ENCODE data around the gene PTP4A1. TPM values are rescaled to one million over a fixed set of nuclear protein-coding genes. Genes with fewer than 3 reads are reported as not detected.

The PTP4A1 gene
- total and polyA plus RNA-seq, 2 of the 13 experiments (the other 11 are each of a cell fraction or from before 2014, with no cell fraction given), result 141 to 376 TPM

- TF ChIP-seq REST (IDR thresholded peaks at IDR 0.05; ENCODE audit: borderline replicate concordance in 1 of 2, low read depth in 1 of 2, low read length in 2 of 2) (no peak; a peak in 1 of 4 replicates), ZNF674 (CRISPR knock-in tag; IDR thresholded peaks at IDR 0.05; ENCODE audit: low read depth) (no peak), ATF5 (CRISPR knock-in tag; IDR thresholded peaks at IDR 0.05; ENCODE audit: low read depth) (no peak), FOXA3 (CRISPR knock-in tag; IDR thresholded peaks at IDR 0.05) (peak; percentile 74), FOXM1 (CRISPR knock-in tag; IDR thresholded peaks at IDR 0.05) (no peak), EZH2 (conservative IDR thresholded peaks at IDR 0.05; ENCODE audit: low read depth, low read length) (no peak), ZNF253 (CRISPR knock-in tag; IDR thresholded peaks at IDR 0.05; ENCODE audit: borderline replicate concordance) (no peak), NR2F1 (CRISPR knock-in tag; IDR thresholded peaks at IDR 0.05) (no peak), MZF1 (CRISPR knock-in tag; IDR thresholded peaks at IDR 0.05; ENCODE audit: borderline replicate concordance) (no peak), ZBTB49 (CRISPR knock-in tag; IDR thresholded peaks at IDR 0.05; ENCODE audit: borderline replicate concordance) (no peak; the same call in 1 of the 2 replicates), ZFP36L1 (CRISPR knock-in tag; IDR thresholded peaks at IDR 0.05) (no peak), ZNF777 (CRISPR knock-in tag; IDR thresholded peaks at IDR 0.05) (peak; percentile 50; the same call in 1 of the 2 replicates), ZSCAN9 (CRISPR knock-in tag; IDR thresholded peaks at IDR 0.05; ENCODE audit: borderline replicate concordance) (no peak; the same call in 1 of the 2 replicates), IRF9 (CRISPR knock-in tag; IDR thresholded peaks at IDR 0.05; ENCODE audit: borderline replicate concordance) (peak; percentile 71; the same call in 1 of the 2 replicates), ZXDC (CRISPR knock-in tag; IDR thresholded peaks at IDR 0.05) (no peak), ZNF232 (CRISPR knock-in tag; IDR thresholded peaks at IDR 0.05; ENCODE audit: borderline replicate concordance) (peak; percentile 62; the same call in 1 of the 2 replicates)
Observed at GRCh38 chr6:63598049-63599036, 26.1 kb downstream of the PTP4A1 start (continued).
